HEK293 (cell line): ENCODE data around the gene TSPAN3.

Experiments
- GLIS1 ChIP-seq: fragments of 450-650 bp; formaldehyde crosslinking; IDR thresholded peaks from 2 replicates; pipeline ENCODE4 v1.5.1; 2016; ENCODE audit warnings: missing biosample characterization, missing genetic modification characterization
- IKZF3 ChIP-seq: fragments of 450-650 bp; IDR thresholded peaks from 2 replicates; pipeline ENCODE4 v1.5.0; 2018; ENCODE audit warnings: missing biosample characterization, mild to moderate bottlenecking, missing genetic modification characterization, moderate library complexity
- KLF16 ChIP-seq: fragments of 450-650 bp; formaldehyde crosslinking; IDR thresholded peaks from 2 replicates; pipeline ENCODE4 v1.5.1; 2017; ENCODE audit warnings: missing biosample characterization, missing genetic modification characterization
- REPIN1 ChIP-seq: fragments of 450-650 bp; formaldehyde crosslinking; IDR thresholded peaks from 2 replicates; pipeline ENCODE4 v1.5.1; 2017; ENCODE audit warnings: missing biosample characterization, missing genetic modification characterization, low read depth
- ZNF121 ChIP-seq: fragments of 450-650 bp; formaldehyde crosslinking; IDR thresholded peaks from 2 replicates; pipeline ENCODE4 v1.5.1; 2016; ENCODE audit warnings: missing biosample characterization, missing genetic modification characterization
- ZNF138 ChIP-seq: fragments of 450-650 bp; formaldehyde crosslinking; IDR thresholded peaks from 2 replicates; pipeline ENCODE4 v1.5.1; 2016; ENCODE audit warnings: missing biosample characterization, missing genetic modification characterization, borderline replicate concordance
- ZNF146 ChIP-seq: fragments of 450-650 bp; formaldehyde crosslinking; IDR thresholded peaks from 2 replicates; pipeline ENCODE4 v1.5.1; 2016; ENCODE audit warnings: missing biosample characterization, missing genetic modification characterization
- ZNF549 ChIP-seq: fragments of 450-650 bp; IDR thresholded peaks from 2 replicates; pipeline ENCODE4 v1.5.1; 2018; ENCODE audit warnings: missing biosample characterization, missing genetic modification characterization, mild to moderate bottlenecking, inconsistent platforms, moderate library complexity
- ZNF707 ChIP-seq: fragments of 450-650 bp; formaldehyde crosslinking; IDR thresholded peaks from 2 replicates; pipeline ENCODE4 v1.5.1; 2016; ENCODE audit warnings: missing biosample characterization, missing genetic modification characterization
- ZNF76 ChIP-seq: fragments of 450-650 bp; formaldehyde crosslinking; IDR thresholded peaks from 2 replicates; pipeline ENCODE4; 2016; ENCODE audit warnings: low read depth, missing biosample characterization, missing genetic modification characterization, borderline replicate concordance
- TF ChIP-seq, protein P1 (sequence below): fragments of 450-650 bp; formaldehyde crosslinking; IDR thresholded peaks from 2 replicates; pipeline ENCODE4 v1.5.1; 2016; ENCODE audit warnings: missing biosample characterization, missing genetic modification characterization
- TF ChIP-seq, protein P2 (sequence below): fragments of 450-650 bp; formaldehyde crosslinking; IDR thresholded peaks from 2 replicates; pipeline ENCODE4 v1.5.1; 2016; ENCODE audit warnings: missing biosample characterization, missing genetic modification characterization
- TF ChIP-seq, protein P3 (sequence below): fragments of 450-650 bp; formaldehyde crosslinking; IDR thresholded peaks from 2 replicates; pipeline ENCODE4 v1.5.1; 2016; ENCODE audit warnings: missing biosample characterization, missing genetic modification characterization, borderline replicate concordance
- TF ChIP-seq, protein P4 (sequence below): fragments of 450-650 bp; formaldehyde crosslinking; conservative IDR thresholded peaks from 2 replicates; pipeline ENCODE4 v1.5.1; 2016; ENCODE audit warnings: low read depth, missing biosample characterization, missing genetic modification characterization

DNA sequence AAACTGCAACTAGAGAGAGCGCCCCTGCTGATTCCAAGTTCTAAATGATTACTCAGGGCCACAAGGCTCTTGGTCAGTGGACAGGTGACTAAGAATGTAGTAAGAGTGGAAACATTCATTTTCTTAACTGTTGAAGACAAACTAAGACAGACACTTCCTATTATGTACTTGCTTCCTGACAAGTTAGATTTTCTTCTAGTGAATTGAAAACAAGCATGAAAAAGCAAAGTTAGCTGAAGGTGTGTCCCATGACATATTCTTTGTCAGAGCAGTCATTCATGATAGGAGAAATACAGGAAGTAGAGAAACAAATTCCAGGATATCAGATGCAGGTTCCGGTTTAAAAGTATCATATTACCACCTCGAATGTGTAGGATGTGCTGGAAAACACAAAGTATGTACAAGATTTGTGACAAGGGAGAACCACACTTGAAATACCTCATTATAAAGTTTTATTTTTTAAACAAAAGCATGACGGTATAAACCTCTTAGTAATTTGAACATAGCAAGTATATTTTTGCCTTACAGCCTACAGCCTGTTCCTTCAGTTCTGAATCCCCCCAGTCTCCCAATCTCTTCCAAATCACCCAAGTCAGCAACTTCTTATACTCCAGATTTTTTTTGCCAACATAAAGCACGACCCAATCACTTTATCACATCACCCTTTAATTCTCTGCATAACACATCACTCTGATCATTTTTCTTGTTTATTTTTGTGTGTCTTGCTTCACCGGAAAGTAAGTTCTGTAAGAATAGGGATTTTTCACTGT, 6.2 kb downstream of the TSPAN3 start:
- TF ChIP-seq IKZF3 (tag by site-specific recombination) (0 out of 2 replicates have a peak, but pooled peaks have one; percentile 14), ZNF76 (tag by site-specific recombination) (no peak), ZNF146 (tag by site-specific recombination) (no peak), ZNF707 (no peak), ZNF138 (tag by site-specific recombination) (no peak), KLF16 (tag by site-specific recombination) (no peak), ZNF549 (tag by site-specific recombination) (no peak), REPIN1 (tag by site-specific recombination) (no peak), GLIS1 (tag by site-specific recombination) (no peak), ZNF121 (tag by site-specific recombination) (no peak)
- TF ChIP-seq, protein P1, sequence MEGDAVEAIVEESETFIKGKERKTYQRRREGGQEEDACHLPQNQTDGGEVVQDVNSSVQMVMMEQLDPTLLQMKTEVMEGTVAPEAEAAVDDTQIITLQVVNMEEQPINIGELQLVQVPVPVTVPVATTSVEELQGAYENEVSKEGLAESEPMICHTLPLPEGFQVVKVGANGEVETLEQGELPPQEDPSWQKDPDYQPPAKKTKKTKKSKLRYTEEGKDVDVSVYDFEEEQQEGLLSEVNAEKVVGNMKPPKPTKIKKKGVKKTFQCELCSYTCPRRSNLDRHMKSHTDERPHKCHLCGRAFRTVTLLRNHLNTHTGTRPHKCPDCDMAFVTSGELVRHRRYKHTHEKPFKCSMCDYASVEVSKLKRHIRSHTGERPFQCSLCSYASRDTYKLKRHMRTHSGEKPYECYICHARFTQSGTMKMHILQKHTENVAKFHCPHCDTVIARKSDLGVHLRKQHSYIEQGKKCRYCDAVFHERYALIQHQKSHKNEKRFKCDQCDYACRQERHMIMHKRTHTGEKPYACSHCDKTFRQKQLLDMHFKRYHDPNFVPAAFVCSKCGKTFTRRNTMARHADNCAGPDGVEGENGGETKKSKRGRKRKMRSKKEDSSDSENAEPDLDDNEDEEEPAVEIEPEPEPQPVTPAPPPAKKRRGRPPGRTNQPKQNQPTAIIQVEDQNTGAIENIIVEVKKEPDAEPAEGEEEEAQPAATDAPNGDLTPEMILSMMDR = no peak
- TF ChIP-seq, protein P2, sequence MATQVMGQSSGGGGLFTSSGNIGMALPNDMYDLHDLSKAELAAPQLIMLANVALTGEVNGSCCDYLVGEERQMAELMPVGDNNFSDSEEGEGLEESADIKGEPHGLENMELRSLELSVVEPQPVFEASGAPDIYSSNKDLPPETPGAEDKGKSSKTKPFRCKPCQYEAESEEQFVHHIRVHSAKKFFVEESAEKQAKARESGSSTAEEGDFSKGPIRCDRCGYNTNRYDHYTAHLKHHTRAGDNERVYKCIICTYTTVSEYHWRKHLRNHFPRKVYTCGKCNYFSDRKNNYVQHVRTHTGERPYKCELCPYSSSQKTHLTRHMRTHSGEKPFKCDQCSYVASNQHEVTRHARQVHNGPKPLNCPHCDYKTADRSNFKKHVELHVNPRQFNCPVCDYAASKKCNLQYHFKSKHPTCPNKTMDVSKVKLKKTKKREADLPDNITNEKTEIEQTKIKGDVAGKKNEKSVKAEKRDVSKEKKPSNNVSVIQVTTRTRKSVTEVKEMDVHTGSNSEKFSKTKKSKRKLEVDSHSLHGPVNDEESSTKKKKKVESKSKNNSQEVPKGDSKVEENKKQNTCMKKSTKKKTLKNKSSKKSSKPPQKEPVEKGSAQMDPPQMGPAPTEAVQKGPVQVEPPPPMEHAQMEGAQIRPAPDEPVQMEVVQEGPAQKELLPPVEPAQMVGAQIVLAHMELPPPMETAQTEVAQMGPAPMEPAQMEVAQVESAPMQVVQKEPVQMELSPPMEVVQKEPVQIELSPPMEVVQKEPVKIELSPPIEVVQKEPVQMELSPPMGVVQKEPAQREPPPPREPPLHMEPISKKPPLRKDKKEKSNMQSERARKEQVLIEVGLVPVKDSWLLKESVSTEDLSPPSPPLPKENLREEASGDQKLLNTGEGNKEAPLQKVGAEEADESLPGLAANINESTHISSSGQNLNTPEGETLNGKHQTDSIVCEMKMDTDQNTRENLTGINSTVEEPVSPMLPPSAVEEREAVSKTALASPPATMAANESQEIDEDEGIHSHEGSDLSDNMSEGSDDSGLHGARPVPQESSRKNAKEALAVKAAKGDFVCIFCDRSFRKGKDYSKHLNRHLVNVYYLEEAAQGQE = no peak
- TF ChIP-seq, protein P3, sequence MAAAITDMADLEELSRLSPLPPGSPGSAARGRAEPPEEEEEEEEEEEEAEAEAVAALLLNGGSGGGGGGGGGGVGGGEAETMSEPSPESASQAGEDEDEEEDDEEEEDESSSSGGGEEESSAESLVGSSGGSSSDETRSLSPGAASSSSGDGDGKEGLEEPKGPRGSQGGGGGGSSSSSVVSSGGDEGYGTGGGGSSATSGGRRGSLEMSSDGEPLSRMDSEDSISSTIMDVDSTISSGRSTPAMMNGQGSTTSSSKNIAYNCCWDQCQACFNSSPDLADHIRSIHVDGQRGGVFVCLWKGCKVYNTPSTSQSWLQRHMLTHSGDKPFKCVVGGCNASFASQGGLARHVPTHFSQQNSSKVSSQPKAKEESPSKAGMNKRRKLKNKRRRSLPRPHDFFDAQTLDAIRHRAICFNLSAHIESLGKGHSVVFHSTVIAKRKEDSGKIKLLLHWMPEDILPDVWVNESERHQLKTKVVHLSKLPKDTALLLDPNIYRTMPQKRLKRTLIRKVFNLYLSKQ = no peak
- TF ChIP-seq, protein P4, sequence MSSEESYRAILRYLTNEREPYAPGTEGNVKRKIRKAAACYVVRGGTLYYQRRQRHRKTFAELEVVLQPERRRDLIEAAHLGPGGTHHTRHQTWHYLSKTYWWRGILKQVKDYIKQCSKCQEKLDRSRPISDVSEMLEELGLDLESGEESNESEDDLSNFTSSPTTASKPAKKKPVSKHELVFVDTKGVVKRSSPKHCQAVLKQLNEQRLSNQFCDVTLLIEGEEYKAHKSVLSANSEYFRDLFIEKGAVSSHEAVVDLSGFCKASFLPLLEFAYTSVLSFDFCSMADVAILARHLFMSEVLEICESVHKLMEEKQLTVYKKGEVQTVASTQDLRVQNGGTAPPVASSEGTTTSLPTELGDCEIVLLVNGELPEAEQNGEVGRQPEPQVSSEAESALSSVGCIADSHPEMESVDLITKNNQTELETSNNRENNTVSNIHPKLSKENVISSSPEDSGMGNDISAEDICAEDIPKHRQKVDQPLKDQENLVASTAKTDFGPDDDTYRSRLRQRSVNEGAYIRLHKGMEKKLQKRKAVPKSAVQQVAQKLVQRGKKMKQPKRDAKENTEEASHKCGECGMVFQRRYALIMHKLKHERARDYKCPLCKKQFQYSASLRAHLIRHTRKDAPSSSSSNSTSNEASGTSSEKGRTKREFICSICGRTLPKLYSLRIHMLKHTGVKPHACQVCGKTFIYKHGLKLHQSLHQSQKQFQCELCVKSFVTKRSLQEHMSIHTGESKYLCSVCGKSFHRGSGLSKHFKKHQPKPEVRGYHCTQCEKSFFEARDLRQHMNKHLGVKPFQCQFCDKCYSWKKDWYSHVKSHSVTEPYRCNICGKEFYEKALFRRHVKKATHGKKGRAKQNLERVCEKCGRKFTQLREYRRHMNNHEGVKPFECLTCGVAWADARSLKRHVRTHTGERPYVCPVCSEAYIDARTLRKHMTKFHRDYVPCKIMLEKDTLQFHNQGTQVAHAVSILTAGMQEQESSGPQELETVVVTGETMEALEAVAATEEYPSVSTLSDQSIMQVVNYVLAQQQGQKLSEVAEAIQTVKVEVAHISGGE (tag by site-specific recombination) = no peak
